HCT116 (cell line): ENCODE measurements around the gene CLRN1.

Experiments
- ATF3 ChIP-seq: IDR thresholded peaks from 2 replicates; pipeline ENCODE4 v1.6.1; 2012
- CEBPB ChIP-seq: IDR thresholded peaks from 2 replicates; pipeline ENCODE4 v1.6.1; 2012; ENCODE audit warnings: low read depth
- CTCF ChIP-seq, 3 experiments: fragments of 200-600 bp in 1 of 3; sonication (generic) in 1 of 3; IDR thresholded peaks in 2 of 3; conservative IDR thresholded peaks in 1 of 3; 2 replicates each; pipeline ENCODE4 v1.5.1; 2012 to 2017; ENCODE audit warnings: low read depth in 2 of 3, low read length in 2 of 3, antibody characterized with exemption in 1 of 3, borderline replicate concordance in 1 of 3, control low read depth in 1 of 3, mild to moderate bottlenecking in 1 of 3, mixed read lengths in 1 of 3, mixed run types in 1 of 3, moderate library complexity in 1 of 3; ENCODE audit not compliant: insufficient read depth in 1 of 3
- ELF1 ChIP-seq: IDR thresholded peaks from 2 replicates; pipeline ENCODE4 v1.6.1; 2012; ENCODE audit warnings: low read depth, borderline replicate concordance
- EZH2 ChIP-seq: fragments of 200-600 bp; sonication (generic); IDR thresholded peaks from 2 replicates; pipeline ENCODE4 v1.6.1; 2017; ENCODE audit warnings: antibody characterized with exemption, mixed run types
- EZH2phosphoT487 ChIP-seq: fragments of 200-600 bp; IDR thresholded peaks from 2 replicates; pipeline ENCODE4 v1.6.1; 2018; ENCODE audit warnings: antibody characterized with exemption, borderline replicate concordance
- JUND ChIP-seq: IDR thresholded peaks from 2 replicates; pipeline ENCODE4 v1.6.1; 2012
- MAX ChIP-seq: IDR thresholded peaks from 2 replicates; pipeline ENCODE4 v1.6.1; 2012
- POLR2A ChIP-seq: IDR thresholded peaks from 2 replicates; pipeline ENCODE4 v1.7.0; 2011; ENCODE audit warnings: borderline replicate concordance; ENCODE audit not compliant: insufficient read depth, insufficient read length; ENCODE audit errors: extremely low read depth
- RAD21 ChIP-seq: IDR thresholded peaks from 2 replicates; pipeline ENCODE4 v1.6.1; 2012; ENCODE audit warnings: low read depth, mild to moderate bottlenecking
- SRF ChIP-seq: IDR thresholded peaks from 2 replicates; pipeline ENCODE4 v1.6.1; 2012; ENCODE audit warnings: low read depth
- TCF7L2 ChIP-seq: IDR thresholded peaks from 2 replicates; pipeline ENCODE4 v1.7.0; 2011; ENCODE audit warnings: borderline replicate concordance, inconsistent platforms; ENCODE audit not compliant: insufficient read depth, insufficient read length; ENCODE audit errors: extremely low read depth
- ZBTB33 ChIP-seq: IDR thresholded peaks from 2 replicates; pipeline ENCODE4 v1.6.1; 2011; ENCODE audit warnings: mild to moderate bottlenecking, low read length, moderate library complexity; ENCODE audit not compliant: insufficient replicate concordance; ENCODE audit errors: extremely low read depth
- ZFX ChIP-seq: fragments of 450-650 bp; IDR thresholded peaks from 2 replicates; pipeline ENCODE4 v1.6.1; 2017

GRCh38 chr3:150965436-150965835 lies 7.1 kb downstream of the CLRN1 start:
- no peak for TF ChIP-seq SRF
- TF ChIP-seq POLR2A, result no peak
- no peak for TF ChIP-seq CTCF (IDR thresholded peaks at IDR 0.05 in 2 of 3, conservative IDR thresholded peaks at IDR 0.05 in 1 of 3; ENCODE audit: borderline replicate concordance in 1 of 3, insufficient read depth in 1 of 3, low read depth in 2 of 3, low read length in 2 of 3)
- TF ChIP-seq ZBTB33, result no peak
- no peak for TF ChIP-seq TCF7L2
- no peak for TF ChIP-seq CEBPB
- no peak for TF ChIP-seq EZH2
- TF ChIP-seq RAD21, result no peak
- no peak for TF ChIP-seq ATF3
- no peak for TF ChIP-seq ZFX
- TF ChIP-seq EZH2phosphoT487, result no peak
- no peak for TF ChIP-seq JUND
- TF ChIP-seq ELF1, result no peak
- no peak for TF ChIP-seq MAX
